ENCODE results near the gene NCOA3.

NCOA3 gene

GRCh38 chr20:47479093-47479492 lies 22.6 kb upstream of the NCOA3 start:
- H3K27ac ChIP-seq: no peak overlapping the region
- TF ChIP-seq CTCF (IDR thresholded peaks at IDR 0.05): no peak
- DNase-seq (ENCODE audit: low spot score): no peak
- H3K4me3 ChIP-seq: no peak overlapping the region

- no peak overlapping the region for H3K4me3 ChIP-seq
- no peak for DNase-seq (ENCODE audit: low spot score)
- no peak overlapping the region for H3K27ac ChIP-seq
- TF ChIP-seq CTCF (IDR thresholded peaks at IDR 0.05): no peak
Measured at GRCh38 chr20:47479506-47479905, 22.2 kb upstream of the NCOA3 start.

GRCh38 chr20:47480239-47480638 lies 21.4 kb upstream of the NCOA3 start:
- TF ChIP-seq CTCF (IDR thresholded peaks at IDR 0.05): no peak
- H3K27ac ChIP-seq: no peak overlapping the region
- DNase-seq (ENCODE audit: low spot score): no peak

GRCh38 chr20:47480705-47481104 lies 21.0 kb upstream of the NCOA3 start:
- TF ChIP-seq CTCF (IDR thresholded peaks at IDR 0.05): no peak
- Histone ChIP-seq H3K27ac (no peak overlapping the region), H3K4me3 (no peak overlapping the region)
- DNase-seq (ENCODE audit: low spot score): no peak

More at GRCh38 chr20:47480239-47480638, 21.4 kb upstream of the NCOA3 start:
- no peak overlapping the region for H3K4me3 ChIP-seq

- H3K4me3 ChIP-seq: no peak overlapping the region
- DNase-seq (ENCODE audit: low spot score): no peak
- H3K27ac ChIP-seq: no peak overlapping the region
- TF ChIP-seq CTCF (IDR thresholded peaks at IDR 0.05): no peak
Measured at GRCh38 chr20:47481330-47482216, 20.1 kb upstream of the NCOA3 start.

GRCh38 chr20:47482705-47483104 lies 19.0 kb upstream of the NCOA3 start:
- no peak for DNase-seq (ENCODE audit: low spot score)
- no peak for TF ChIP-seq CTCF (IDR thresholded peaks at IDR 0.05)

GRCh38 chr20:47484303-47484702 lies 17.4 kb upstream of the NCOA3 start:
- Histone ChIP-seq H3K4me3 (no peak overlapping the region), H3K27ac (no peak overlapping the region)
- TF ChIP-seq CTCF (IDR thresholded peaks at IDR 0.05): no peak
- no peak for DNase-seq (ENCODE audit: low spot score)

More at GRCh38 chr20:47482705-47483104, 19.0 kb upstream of the NCOA3 start:
- no peak overlapping the region for H3K4me3 ChIP-seq
- no peak overlapping the region for H3K27ac ChIP-seq
